C4-2B (cell line): ENCODE data around the gene CYP2B6.
"Not testable (repeated sequence)": the region's sequence is repeated elsewhere in the genome, so short reads cannot be mapped to it uniquely, and the experiment has no call there.

Experiments
- H3K27ac ChIP-seq: fragments of 450-650 bp; 2 replicates; pipeline ENCODE4 v1.5.1; 2017
- ZFX ChIP-seq: fragments of 450-650 bp; IDR thresholded peaks from 2 replicates; pipeline ENCODE4 v1.6.1; 2017
- TF ChIP-seq, protein P1 (sequence below): fragments of 450-650 bp; conservative IDR thresholded peaks from 2 replicates; pipeline ENCODE4 v1.5.1; 2017; ENCODE audit warnings: mild to moderate bottlenecking

Gene CYP2B6

GRCh38 chr19:40959338-40959737 is 31.7 kb upstream of the CYP2B6 start:
- no peak overlapping the region for H3K27ac ChIP-seq
- TF ChIP-seq, protein P1, sequence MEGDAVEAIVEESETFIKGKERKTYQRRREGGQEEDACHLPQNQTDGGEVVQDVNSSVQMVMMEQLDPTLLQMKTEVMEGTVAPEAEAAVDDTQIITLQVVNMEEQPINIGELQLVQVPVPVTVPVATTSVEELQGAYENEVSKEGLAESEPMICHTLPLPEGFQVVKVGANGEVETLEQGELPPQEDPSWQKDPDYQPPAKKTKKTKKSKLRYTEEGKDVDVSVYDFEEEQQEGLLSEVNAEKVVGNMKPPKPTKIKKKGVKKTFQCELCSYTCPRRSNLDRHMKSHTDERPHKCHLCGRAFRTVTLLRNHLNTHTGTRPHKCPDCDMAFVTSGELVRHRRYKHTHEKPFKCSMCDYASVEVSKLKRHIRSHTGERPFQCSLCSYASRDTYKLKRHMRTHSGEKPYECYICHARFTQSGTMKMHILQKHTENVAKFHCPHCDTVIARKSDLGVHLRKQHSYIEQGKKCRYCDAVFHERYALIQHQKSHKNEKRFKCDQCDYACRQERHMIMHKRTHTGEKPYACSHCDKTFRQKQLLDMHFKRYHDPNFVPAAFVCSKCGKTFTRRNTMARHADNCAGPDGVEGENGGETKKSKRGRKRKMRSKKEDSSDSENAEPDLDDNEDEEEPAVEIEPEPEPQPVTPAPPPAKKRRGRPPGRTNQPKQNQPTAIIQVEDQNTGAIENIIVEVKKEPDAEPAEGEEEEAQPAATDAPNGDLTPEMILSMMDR: no peak
- TF ChIP-seq ZFX: no peak

DNA sequence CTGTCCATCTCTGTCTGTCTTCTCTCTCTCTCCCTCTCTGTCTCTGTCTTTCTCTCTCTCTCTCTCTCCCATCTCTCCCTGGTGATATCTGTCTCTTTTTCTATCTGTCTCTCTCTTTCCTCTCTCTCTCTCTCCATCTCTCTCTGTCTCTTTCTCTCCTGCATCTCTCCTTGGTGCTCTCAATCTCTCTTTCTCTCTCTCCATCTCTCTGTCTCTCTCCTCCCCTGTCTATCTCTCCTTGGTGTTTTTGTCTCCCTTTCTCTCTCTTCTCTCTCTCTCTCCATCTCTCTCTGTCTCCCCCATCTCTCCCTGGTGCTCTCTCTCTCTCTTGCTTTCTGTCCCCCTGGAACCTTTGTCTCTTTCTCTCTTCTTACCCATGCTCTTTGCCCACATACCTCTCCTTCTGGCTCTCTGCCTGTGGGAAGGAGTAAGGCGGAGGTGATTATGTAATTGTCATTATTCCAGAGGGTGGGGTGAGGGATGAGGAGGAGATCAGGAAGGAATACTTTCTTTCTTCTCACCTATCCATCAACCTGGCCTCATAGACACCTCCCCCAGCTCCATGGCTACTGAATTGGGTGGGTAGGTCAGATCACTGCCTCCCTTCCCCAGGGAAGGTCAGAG is 30.9 kb upstream of the CYP2B6 start:
- TF ChIP-seq, protein P1: no peak
- no peak for TF ChIP-seq ZFX
- no peak overlapping the region for H3K27ac ChIP-seq

- no peak for TF ChIP-seq ZFX
- TF ChIP-seq, protein P1: no peak
- H3K27ac ChIP-seq: no peak overlapping the region
Measured at GRCh38 chr19:40960780-40961179, 30.3 kb upstream of the CYP2B6 start.

GRCh38 chr19:40962460-40962961 is 28.6 kb upstream of the CYP2B6 start:
- no peak overlapping the region for H3K27ac ChIP-seq
- TF ChIP-seq, protein P1: no peak
- no peak for TF ChIP-seq ZFX

DNA sequence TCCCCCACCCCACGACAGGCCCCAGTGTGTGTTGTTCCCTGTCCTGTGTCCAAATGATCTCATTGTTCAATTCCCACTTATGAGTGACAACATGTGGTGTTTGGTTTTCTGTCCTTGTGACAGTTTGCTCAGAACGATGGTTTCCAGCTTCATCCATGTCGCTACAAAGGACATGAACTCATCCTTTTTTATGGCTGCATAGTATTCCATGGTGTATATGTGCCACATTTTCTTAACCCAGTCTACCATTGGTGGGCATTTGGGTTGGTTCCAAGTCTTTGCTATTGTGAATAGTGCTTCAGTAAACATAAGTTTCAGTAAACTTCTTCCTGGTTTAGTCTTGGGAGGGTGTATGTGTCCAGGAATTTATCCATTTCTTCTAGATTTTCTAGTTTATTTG is 26.7 kb upstream of the CYP2B6 start:
- H3K27ac ChIP-seq: not testable (repeated sequence)

DNA sequence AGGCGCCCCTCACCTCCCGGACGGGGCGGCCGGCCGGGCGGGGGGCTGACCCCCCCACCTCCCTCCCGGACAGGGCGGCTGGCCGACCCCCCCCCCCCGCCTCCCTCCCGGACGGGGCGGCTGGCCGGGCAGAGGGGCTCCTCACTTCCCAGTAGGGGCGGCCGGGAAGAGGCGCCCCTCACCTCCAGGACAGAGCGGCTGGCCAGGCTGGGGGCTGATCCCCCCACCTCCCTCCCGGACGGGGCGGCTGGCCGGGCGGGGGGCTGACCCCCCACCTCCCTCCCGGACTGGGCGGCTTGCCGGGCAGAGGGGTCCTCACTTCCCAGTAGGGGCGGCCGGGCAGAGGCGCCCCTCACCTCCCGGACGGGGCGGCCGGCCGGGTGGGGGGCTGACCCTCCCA is 25.7 kb upstream of the CYP2B6 start:
- H3K27ac ChIP-seq: not testable (repeated sequence)

DNA sequence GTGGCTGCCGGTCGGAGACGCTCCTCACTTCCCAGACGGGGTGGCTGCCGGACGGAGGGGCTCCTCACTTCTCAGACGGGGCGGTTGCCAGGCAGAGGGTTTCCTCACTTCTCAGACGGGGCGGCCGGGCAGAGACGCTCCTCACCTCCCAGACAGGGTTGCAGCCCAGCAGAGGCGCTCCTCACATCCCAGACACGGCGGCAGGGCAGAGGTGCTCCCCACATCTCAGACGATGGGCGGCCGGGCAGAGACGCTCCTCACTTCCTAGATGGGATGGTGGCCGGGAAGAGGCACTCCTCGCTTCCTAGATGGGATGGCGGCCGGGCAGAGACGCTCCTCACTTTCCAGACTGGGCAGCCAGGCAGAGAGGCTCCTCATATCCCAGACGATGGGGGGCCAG is 24.5 kb upstream of the CYP2B6 start:
- not testable (repeated sequence) for H3K27ac ChIP-seq

GRCh38 chr19:40968065-40968464 is 23.0 kb upstream of the CYP2B6 start:
- H3K27ac ChIP-seq: not testable (repeated sequence)

- not testable (repeated sequence) for H3K27ac ChIP-seq
Measured at GRCh38 chr19:40969721-40970120, 21.4 kb upstream of the CYP2B6 start.

DNA sequence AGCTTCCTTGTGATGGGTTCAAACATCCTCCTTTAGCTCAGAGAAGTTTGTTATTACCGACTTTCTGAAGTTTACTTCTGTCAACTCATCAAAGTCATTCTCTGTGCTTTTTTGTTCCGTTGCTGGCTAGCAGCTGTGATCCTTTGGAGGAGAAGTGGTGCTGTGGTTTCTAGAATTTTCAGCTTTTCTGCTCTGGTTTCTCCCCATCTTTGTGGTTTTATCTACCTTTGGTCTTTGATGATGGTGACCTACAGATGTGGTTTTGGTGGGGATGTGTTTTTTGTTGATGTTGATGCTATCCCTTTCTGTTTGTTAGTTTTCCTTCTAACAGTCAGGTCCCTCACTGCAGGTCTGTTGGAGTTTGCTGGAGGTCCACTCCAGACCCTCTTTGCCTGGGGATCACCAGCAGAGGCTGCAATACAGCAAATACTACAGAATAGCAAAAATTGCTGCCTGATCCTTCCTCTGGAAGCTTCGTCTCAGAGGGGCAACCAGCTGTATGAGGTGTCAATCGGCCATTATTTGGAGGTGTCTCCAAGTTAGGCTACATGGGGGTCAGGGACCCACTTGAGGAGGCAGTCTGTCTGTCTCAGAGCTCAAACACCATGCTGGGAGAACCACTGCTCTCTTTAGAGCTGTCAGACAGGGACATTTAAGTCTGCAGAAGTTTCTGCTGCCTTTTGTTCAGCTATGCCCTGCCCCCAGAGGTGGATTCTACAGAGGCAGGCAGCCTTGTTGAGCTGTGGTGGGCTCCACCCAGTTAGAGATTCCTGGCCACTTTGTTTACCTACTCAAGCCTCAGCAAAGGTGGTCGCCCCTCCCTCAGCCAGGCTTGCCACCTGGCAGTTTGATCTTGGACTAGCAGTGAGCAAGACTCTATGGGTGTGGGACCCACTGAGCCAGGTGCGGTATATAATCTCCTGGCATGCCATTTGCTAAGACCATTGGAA is 20.4 kb upstream of the CYP2B6 start:
- H3K27ac ChIP-seq: not testable (repeated sequence)

DNA sequence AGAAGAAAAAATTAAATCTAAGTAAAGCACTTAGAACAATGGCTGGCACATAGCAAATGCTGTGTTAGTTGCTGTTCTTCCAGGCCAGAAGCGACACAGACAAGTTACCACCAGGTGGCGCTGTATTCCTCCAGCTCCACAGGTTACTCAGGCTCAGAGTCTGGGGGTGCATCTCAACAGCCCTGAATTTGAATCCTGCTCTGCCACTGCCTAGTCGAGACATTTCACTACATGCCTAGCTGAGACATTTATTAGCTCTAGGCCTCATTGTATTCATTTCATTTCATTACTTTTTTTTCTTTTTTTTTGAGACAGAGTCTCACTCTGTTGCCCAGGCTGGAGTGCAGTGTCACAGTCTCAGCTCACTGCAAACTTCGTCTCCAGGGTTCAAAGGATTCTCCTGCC is 16.4 kb upstream of the CYP2B6 start:
- no peak for TF ChIP-seq ZFX
- TF ChIP-seq, protein P1: peak; percentile 79

More for the DNA sequence above, 16.4 kb upstream of the CYP2B6 start:
- H3K27ac ChIP-seq: no peak overlapping the region
